SK-N-SH (cell line): ENCODE results near the gene MAEA.

Source experiments
- EP300 ChIP-seq, 2 experiments: IDR thresholded peaks; 2 replicates each; pipeline versions ENCODE4 v1.4.0 to v1.6.1; 2012; ENCODE audit warnings: borderline replicate concordance in 1 of 2, low read depth in 1 of 2, low read length in 1 of 2
- EZH2phosphoT487 ChIP-seq: fragments of 200-600 bp; sonication (generic); IDR thresholded peaks from 2 replicates; pipeline ENCODE4 v1.6.1; 2017; ENCODE audit warnings: low read depth, mixed run types, mild to moderate bottlenecking, antibody characterized with exemption, moderate library complexity, borderline replicate concordance
- FOXJ3 ChIP-seq: sonication (generic); formaldehyde crosslinking; IDR thresholded peaks from 2 replicates; pipeline ENCODE4 v1.5.1; 2020; ENCODE audit warnings: mild to moderate bottlenecking, missing genetic modification reagents
- FOXM1 ChIP-seq: IDR thresholded peaks from 2 replicates; pipeline ENCODE4 v1.4.0; 2012; ENCODE audit warnings: low read depth, mild to moderate bottlenecking
- JUND ChIP-seq: IDR thresholded peaks from 2 replicates; pipeline ENCODE4 v1.4.0; 2012
- NFIC ChIP-seq: IDR thresholded peaks from 2 replicates; pipeline ENCODE4 v1.4.0; 2012; ENCODE audit warnings: borderline replicate concordance
- POLR2AphosphoS5 ChIP-seq: IDR thresholded peaks from 2 replicates; pipeline ENCODE4 v1.6.1; 2012; ENCODE audit warnings: low read depth, low read length
- RCOR1 ChIP-seq: fragments of 150-350 bp; IDR thresholded peaks from 2 replicates; pipeline ENCODE4 v1.6.1; 2017; ENCODE audit warnings: antibody characterized with exemption, low read length
- RFX5 ChIP-seq: IDR thresholded peaks from 2 replicates; pipeline ENCODE4 v1.6.1; 2012; ENCODE audit warnings: mild to moderate bottlenecking, improper control_type of control experiment, low read length
- SIN3A ChIP-seq: IDR thresholded peaks from 2 replicates; pipeline ENCODE4 v1.6.1; 2012; ENCODE audit warnings: low read depth, mild to moderate bottlenecking, low read length, moderate library complexity, borderline replicate concordance
- TAF1 ChIP-seq: IDR thresholded peaks from 2 replicates; pipeline ENCODE4 v1.6.1; 2012; ENCODE audit warnings: low read depth, mild to moderate bottlenecking, low read length, moderate library complexity, borderline replicate concordance
- TEAD4 ChIP-seq: IDR thresholded peaks from 2 replicates; pipeline ENCODE4 v1.4.0; 2012; ENCODE audit warnings: mild to moderate bottlenecking, borderline replicate concordance; ENCODE audit not compliant: insufficient read depth
- TF ChIP-seq, protein P1 (sequence below): fragments of 200-600 bp; sonication (generic); IDR thresholded peaks from 2 replicates; pipeline ENCODE4 v1.6.1; 2017; ENCODE audit warnings: antibody characterized with exemption, mild to moderate bottlenecking, moderate library complexity
- TF ChIP-seq, protein P2 (sequence below): fragments of 150-350 bp; IDR thresholded peaks from 2 replicates; pipeline ENCODE4 v1.6.1; 2016; ENCODE audit warnings: mild to moderate bottlenecking, low read depth, low read length

DNA sequence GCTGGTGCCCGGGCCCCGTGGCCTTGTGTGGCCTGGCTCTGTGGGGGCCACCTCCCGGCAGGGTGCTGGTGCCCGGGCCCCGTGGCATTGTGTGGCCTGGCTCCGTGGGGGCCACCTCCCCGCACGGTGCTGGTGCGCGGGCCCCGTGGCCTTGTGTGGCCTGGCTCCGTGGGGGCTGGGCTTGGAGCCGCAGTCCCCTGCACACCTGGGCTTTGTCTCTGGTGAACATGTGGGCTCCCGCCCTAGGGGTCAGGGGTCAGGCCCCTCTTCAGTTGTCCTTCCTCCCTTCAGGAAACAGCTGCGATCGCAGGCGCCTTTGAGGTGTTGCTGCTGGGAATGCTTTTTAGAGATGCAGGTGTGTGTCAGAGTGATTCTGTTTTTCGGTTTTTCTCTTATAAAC is 74.5 kb downstream of the MAEA start:
- TF ChIP-seq FOXM1, result no peak
- TF ChIP-seq RCOR1, result no peak
- no peak for TF ChIP-seq RFX5
- no peak for TF ChIP-seq TAF1
- TF ChIP-seq, protein P1, sequence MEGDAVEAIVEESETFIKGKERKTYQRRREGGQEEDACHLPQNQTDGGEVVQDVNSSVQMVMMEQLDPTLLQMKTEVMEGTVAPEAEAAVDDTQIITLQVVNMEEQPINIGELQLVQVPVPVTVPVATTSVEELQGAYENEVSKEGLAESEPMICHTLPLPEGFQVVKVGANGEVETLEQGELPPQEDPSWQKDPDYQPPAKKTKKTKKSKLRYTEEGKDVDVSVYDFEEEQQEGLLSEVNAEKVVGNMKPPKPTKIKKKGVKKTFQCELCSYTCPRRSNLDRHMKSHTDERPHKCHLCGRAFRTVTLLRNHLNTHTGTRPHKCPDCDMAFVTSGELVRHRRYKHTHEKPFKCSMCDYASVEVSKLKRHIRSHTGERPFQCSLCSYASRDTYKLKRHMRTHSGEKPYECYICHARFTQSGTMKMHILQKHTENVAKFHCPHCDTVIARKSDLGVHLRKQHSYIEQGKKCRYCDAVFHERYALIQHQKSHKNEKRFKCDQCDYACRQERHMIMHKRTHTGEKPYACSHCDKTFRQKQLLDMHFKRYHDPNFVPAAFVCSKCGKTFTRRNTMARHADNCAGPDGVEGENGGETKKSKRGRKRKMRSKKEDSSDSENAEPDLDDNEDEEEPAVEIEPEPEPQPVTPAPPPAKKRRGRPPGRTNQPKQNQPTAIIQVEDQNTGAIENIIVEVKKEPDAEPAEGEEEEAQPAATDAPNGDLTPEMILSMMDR, result no peak
- no peak for TF ChIP-seq POLR2AphosphoS5
- TF ChIP-seq NFIC, result no peak
- TF ChIP-seq EP300 (IDR thresholded peaks at IDR 0.05; ENCODE audit: borderline replicate concordance in 1 of 2, low read depth in 1 of 2, low read length in 1 of 2), result no peak
- TF ChIP-seq, protein P2, sequence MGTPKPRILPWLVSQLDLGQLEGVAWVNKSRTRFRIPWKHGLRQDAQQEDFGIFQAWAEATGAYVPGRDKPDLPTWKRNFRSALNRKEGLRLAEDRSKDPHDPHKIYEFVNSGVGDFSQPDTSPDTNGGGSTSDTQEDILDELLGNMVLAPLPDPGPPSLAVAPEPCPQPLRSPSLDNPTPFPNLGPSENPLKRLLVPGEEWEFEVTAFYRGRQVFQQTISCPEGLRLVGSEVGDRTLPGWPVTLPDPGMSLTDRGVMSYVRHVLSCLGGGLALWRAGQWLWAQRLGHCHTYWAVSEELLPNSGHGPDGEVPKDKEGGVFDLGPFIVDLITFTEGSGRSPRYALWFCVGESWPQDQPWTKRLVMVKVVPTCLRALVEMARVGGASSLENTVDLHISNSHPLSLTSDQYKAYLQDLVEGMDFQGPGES, result no peak
- no peak for TF ChIP-seq EZH2phosphoT487
- TF ChIP-seq TEAD4, result no peak
- no peak for TF ChIP-seq FOXJ3
- no peak for TF ChIP-seq SIN3A
- no peak for TF ChIP-seq JUND
